WTC11 (cell line): ENCODE results near the gene ZNF235.

Experiments
- HMGA2 ChIP-seq: fragments of 250-450 bp; sonication (Bioruptor Pico); IDR thresholded peaks from 2 replicates; pipeline ENCODE4 v1.4.0; 2021; ENCODE audit warnings: mild to moderate bottlenecking, moderate library complexity
- TF ChIP-seq, protein P1 (sequence below): sonication (generic); formaldehyde crosslinking; IDR thresholded peaks from 2 replicates; pipeline ENCODE4 v1.8.1; 2023; ENCODE audit warnings: mild to moderate bottlenecking, moderate library complexity, missing genetic modification reagents

DNA sequence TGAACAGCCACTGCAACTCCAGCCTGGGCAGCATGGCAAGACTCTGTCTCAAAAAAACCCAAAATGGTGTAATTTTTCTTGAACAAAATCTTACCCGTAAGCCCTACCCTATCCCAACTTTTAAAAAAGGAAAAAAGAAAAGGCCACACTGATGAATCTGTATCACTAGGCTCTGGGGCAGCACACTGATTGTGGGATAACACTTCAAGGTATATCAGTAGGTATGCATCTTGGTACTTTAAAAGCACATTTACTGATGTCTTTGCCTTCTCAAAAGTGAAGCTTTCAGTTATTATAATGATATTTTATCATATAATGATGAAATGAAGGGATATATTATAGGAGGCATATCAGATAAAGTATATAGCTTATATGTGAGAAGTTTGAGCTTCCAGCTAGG is 27.3 kb upstream of the ZNF235 start:
- TF ChIP-seq HMGA2, result no peak
- TF ChIP-seq, protein P1, sequence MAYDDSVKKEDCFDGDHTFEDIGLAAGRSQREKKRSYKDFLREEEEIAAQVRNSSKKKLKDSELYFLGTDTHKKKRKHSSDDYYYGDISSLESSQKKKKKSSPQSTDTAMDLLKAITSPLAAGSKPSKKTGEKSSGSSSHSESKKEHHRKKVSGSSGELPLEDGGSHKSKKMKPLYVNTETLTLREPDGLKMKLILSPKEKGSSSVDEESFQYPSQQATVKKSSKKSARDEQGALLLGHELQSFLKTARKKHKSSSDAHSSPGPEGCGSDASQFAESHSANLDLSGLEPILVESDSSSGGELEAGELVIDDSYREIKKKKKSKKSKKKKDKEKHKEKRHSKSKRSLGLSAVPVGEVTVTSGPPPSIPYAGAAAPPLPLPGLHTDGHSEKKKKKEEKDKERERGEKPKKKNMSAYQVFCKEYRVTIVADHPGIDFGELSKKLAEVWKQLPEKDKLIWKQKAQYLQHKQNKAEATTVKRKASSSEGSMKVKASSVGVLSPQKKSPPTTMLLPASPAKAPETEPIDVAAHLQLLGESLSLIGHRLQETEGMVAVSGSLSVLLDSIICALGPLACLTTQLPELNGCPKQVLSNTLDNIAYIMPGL (CRISPR knock-in tag), result no peak
